22Rv1 (cell line): ENCODE data around the gene HSBP1L1.
"Not testable (repeated sequence)": the region's sequence is repeated elsewhere in the genome, so short reads cannot be mapped to it uniquely, and the experiment has no call there.

Experiments used
- CTCF ChIP-seq: fragments of 450-650 bp; IDR thresholded peaks from 2 replicates; pipeline ENCODE4 v1.5.1; 2017; ENCODE audit warnings: mild to moderate bottlenecking
- ZFX ChIP-seq: fragments of 450-650 bp; IDR thresholded peaks from 2 replicates; pipeline ENCODE4 v1.6.1; 2017; ENCODE audit warnings: antibody characterized with exemption, borderline replicate concordance

GRCh38 chr18:79960161-79960801, 4.2 kb upstream of the HSBP1L1 start:
- TF ChIP-seq CTCF: peak; percentile 27; the same call in 1 of the 2 replicates
- not testable (repeated sequence) for TF ChIP-seq ZFX
